ENCODE measurements around the gene CDCA4. TPM values are rescaled to one million over a fixed set of nuclear protein-coding genes. Genes with fewer than 3 reads are reported as not detected.

The CDCA4 gene
- total RNA-seq, 1 donor: 41.1 TPM

DNA sequence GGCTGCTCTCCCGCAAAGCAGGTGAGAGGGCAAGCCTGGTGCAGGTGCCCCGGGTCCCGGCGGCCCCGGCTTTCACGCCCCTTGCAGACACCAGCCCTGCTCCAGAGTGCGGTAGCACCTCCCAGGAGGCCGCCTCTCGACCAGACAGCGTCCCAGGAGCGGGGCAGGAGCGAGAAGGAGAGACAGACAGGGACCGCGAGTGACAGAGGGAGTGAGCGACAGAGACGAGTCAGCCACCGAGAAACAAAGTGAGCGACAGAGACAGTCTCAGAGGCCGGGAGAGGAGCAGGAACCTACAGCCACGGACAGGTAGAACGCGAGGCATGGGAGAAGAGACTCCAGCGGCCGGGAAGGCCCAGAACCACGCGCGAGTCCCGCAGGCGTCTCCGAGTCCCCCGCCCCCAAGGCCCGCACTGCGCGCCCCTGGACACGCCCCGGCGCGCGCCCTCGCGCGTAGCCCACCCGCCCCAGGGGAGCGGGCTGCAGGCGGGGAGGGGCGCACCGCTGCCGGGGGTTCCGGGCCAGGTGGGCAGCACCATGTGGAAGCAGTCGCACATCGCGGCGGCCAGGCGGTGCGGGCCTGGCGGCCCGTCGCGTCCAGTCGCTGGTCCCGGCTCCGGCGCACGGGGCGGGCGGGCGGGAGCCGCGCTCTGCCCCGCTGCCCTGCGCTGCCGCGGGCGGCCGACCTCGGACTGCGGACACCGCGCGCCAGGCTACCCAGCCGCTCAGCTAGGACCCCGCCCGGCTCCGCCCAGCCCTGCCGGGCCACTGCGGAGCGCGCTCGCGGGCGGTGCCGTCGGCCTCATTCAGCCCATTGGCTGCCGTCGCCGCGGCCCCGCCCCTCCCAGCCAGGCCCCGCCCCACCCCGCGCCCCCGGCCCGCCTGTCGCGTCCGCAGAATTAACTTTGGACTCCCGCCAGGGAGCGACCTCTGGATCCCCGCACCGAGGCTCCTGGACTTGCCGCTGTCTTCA is 42.9 kb downstream of the CDCA4 start, which contains the start of gene AHNAK2:
TSS of gene AHNAK2 (minus strand) at position 694 of the 973 bp plus-strand sequence. CDS start at position 557, 137 bp downstream.
- peak within 1 kb of the TSS; percentile 68 for H3K4me3 ChIP-seq (ENCODE audit: low read depth, low read length)
- TF ChIP-seq, protein P1, sequence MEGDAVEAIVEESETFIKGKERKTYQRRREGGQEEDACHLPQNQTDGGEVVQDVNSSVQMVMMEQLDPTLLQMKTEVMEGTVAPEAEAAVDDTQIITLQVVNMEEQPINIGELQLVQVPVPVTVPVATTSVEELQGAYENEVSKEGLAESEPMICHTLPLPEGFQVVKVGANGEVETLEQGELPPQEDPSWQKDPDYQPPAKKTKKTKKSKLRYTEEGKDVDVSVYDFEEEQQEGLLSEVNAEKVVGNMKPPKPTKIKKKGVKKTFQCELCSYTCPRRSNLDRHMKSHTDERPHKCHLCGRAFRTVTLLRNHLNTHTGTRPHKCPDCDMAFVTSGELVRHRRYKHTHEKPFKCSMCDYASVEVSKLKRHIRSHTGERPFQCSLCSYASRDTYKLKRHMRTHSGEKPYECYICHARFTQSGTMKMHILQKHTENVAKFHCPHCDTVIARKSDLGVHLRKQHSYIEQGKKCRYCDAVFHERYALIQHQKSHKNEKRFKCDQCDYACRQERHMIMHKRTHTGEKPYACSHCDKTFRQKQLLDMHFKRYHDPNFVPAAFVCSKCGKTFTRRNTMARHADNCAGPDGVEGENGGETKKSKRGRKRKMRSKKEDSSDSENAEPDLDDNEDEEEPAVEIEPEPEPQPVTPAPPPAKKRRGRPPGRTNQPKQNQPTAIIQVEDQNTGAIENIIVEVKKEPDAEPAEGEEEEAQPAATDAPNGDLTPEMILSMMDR (IDR thresholded peaks at IDR 0.05; ENCODE audit: insufficient read depth, low read length): no peak
- peak; percentile 65 for DNase-seq (ENCODE audit: low read depth)

- H3K4me3 ChIP-seq (ENCODE audit: low read depth, low read length): peak overlapping the region; percentile 68
- TF ChIP-seq, protein P1 (IDR thresholded peaks at IDR 0.05; ENCODE audit: insufficient read depth, low read length): no peak
- no peak for DNase-seq (ENCODE audit: low read depth)
These were observed 43.7 kb downstream of the CDCA4 start for GRCh38 chr14:104977008-104977680.

GRCh38 chr14:104976198-104977007 is 44.5 kb downstream of the CDCA4 start:
- no peak overlapping the region for H3K4me3 ChIP-seq (ENCODE audit: low read depth, low read length)
- DNase-seq (ENCODE audit: low read depth): peak; percentile 79

DNA sequence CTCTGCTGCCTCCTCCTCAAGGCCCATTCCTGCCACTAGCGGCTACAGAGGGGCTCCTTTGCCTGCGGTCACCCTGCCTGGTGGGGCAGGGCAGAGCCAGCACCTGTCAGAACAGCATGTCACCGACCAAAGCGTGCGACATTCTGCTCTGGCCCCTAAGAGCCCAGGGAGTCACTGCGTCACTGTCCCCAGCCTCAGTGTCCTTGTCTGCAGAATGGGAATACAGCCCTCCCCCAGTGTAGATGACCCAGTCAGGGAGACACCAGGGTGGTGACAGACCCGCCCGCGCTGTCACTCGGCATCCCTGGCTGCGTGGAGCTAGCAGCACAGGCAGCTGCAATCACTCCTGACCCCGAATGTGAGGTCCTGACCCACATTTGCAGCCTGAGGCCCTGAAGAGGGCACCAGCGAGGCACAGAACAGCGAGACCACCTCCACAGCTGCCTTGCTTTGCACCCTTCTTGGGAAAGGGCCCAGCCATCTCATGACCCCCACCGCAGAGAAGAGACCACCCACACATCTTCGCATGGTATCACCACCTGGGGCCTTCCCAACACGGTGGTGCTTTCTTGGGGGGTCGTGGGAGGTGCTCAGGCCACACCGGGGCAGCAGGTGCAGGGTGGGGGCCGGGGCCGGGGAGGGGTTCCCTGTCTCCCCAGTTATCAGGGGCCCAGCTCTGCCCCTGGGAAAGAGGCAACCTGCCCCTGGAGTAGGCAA is 45.2 kb downstream of the CDCA4 start:
- TF ChIP-seq, protein P1 (IDR thresholded peaks at IDR 0.05; ENCODE audit: insufficient read depth, low read length): no peak
- DNase-seq (ENCODE audit: low read depth): no peak
- no peak overlapping the region for H3K4me3 ChIP-seq (ENCODE audit: low read depth, low read length)

More at GRCh38 chr14:104976198-104977007, 44.5 kb downstream of the CDCA4 start:
- TF ChIP-seq, protein P1 (IDR thresholded peaks at IDR 0.05; ENCODE audit: insufficient read depth, low read length): peak; percentile 87

- TF ChIP-seq, protein P1 (IDR thresholded peaks at IDR 0.05; ENCODE audit: insufficient read depth, low read length): no peak
- DNase-seq (ENCODE audit: low read depth): no peak
- no peak overlapping the region for H3K4me3 ChIP-seq (ENCODE audit: low read depth, low read length)
These were observed 46.1 kb downstream of the CDCA4 start for GRCh38 chr14:104974665-104975390.
